AG09319 (cell line): Measurements from ENCODE around the gene PPP1R12B.
"Not testable (repeated sequence)": the region's sequence is repeated elsewhere in the genome, so short reads cannot be mapped to it uniquely, and the experiment has no call there.

Source experiments
- DNase-seq: peaks from one replicate; pipeline ENCODE4 v3.0.0-alpha.2; 2010; ENCODE audit warnings: low read depth; ENCODE audit errors: extremely low read depth
- CTCF ChIP-seq: IDR thresholded peaks from 2 replicates; pipeline ENCODE4 v1.5.1; 2011; ENCODE audit warnings: low read depth, mild to moderate bottlenecking, inconsistent platforms, low read length, moderate library complexity

PPP1R12B gene

GRCh38 chr1:202624781-202625108 is 276.2 kb downstream of the PPP1R12B start:
- no peak for DNase-seq
- no peak for TF ChIP-seq CTCF

GRCh38 chr1:202625416-202626360 is 277.2 kb downstream of the PPP1R12B start:
- no peak for DNase-seq
- peak; percentile 72 for TF ChIP-seq CTCF

- DNase-seq: not testable (repeated sequence)
These were observed 278.5 kb downstream of the PPP1R12B start for GRCh38 chr1:202627036-202627435.

GRCh38 chr1:202627841-202628565 is 279.5 kb downstream of the PPP1R12B start:
- TF ChIP-seq CTCF: no peak
- DNase-seq: no peak

- TF ChIP-seq CTCF: no peak
- DNase-seq: no peak
These were observed 280.2 kb downstream of the PPP1R12B start for GRCh38 chr1:202628646-202629215.

GRCh38 chr1:202629257-202629811 is 280.8 kb downstream of the PPP1R12B start:
- not testable (repeated sequence) for DNase-seq

GRCh38 chr1:202630096-202630495 is 281.6 kb downstream of the PPP1R12B start:
- DNase-seq: not testable (repeated sequence)

GRCh38 chr1:202630541-202630940 is 282.0 kb downstream of the PPP1R12B start:
- DNase-seq: no peak
- no peak for TF ChIP-seq CTCF
